ENCODE measurements around the gene RTN4. TPM values are rescaled to one million over a fixed set of nuclear protein-coding genes. Genes with fewer than 3 reads are reported as not detected.

Gene RTN4
- total RNA-seq, 1 experiment from 2014 or later: 200 TPM

DNA sequence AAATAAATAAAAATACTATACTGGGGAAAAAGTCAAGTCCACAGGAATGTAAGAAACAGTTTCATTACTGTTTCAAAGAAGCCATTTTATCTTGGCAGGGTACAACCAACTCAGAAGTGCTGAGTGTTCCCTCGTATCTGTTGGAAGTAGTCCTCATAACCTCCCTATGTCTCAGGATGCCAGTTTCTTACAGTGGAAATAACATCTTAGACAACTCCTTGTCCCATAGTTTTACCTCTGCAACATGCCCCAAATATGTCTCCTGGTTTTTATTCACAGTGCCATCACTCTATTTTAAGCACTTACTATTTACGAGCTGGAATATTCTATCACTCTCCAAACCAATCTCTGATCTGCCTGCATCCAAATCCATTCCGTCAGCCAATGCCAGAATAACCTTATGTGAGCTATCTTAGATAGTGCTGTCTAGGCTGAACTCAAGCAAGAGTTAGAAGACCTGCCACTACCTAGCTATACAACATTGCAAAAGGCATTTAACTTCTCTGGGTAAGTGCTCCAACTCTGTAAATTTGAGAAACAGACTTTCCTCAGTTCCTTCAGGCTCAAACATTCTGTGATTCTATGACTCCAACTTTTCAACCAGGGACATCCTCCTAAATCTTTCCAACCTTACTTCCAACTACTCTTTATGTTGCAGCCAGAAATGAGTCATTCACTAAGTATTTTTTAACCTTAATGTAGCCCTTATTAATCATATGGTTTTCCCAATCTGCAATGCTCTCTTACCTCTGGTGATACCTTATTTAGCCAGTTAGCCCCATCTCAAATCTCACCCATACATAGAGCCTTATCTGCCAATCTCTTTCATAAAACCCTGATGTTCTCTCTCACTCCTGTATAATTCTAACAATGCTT, 66.7 kb downstream of the RTN4 start:
- no peak overlapping the region for H4K91ac ChIP-seq (ENCODE audit: insufficient read length, low read depth, low read length)
- no peak overlapping the region for H2BK5ac ChIP-seq (ENCODE audit: insufficient read length, low read length)
- Mint-ChIP-seq H3K27ac (peak overlapping the region in 1 of 3 experiments; percentile 36; a peak in 2 of 7 replicates), H3K4me1 (peaks cover 13 to 17% of the 10 kb centered on the region in 2 experiments), H3K4me3 (no peak overlapping the region), H3K36me3 (ENCODE audit: insufficient read depth in 1 of 3, low read depth in 3 of 3) (peaks cover 21 to 45% (median 31%) of the 10 kb centered on the region in 3 experiments; a peak in 6 of 7 replicates), H3K27me3 (ENCODE audit: low read depth) (no peaks in the 10 kb centered on the region), H3K9me3 (no peaks in the 10 kb centered on the region)
- no peak overlapping the region for H2AFZ ChIP-seq (ENCODE audit: low read length)
- peaks cover 5% of the 10 kb centered on the region; the same call in 1 of the 2 replicates for H3K79me2 ChIP-seq (ENCODE audit: insufficient read depth, low read length)
- no peak for DNase-seq
- TF ChIP-seq, protein P1, sequence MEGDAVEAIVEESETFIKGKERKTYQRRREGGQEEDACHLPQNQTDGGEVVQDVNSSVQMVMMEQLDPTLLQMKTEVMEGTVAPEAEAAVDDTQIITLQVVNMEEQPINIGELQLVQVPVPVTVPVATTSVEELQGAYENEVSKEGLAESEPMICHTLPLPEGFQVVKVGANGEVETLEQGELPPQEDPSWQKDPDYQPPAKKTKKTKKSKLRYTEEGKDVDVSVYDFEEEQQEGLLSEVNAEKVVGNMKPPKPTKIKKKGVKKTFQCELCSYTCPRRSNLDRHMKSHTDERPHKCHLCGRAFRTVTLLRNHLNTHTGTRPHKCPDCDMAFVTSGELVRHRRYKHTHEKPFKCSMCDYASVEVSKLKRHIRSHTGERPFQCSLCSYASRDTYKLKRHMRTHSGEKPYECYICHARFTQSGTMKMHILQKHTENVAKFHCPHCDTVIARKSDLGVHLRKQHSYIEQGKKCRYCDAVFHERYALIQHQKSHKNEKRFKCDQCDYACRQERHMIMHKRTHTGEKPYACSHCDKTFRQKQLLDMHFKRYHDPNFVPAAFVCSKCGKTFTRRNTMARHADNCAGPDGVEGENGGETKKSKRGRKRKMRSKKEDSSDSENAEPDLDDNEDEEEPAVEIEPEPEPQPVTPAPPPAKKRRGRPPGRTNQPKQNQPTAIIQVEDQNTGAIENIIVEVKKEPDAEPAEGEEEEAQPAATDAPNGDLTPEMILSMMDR (conservative IDR thresholded peaks at IDR 0.05): no peak
- peaks cover 8% of the 10 kb centered on the region for H3K79me1 ChIP-seq (ENCODE audit: insufficient read depth, low read depth, low read length, poor library complexity, severe bottlenecking)
- H3K23me2 ChIP-seq (ENCODE audit: insufficient read length, low read depth, low read length, poor library complexity, severe bottlenecking): no peaks in the 10 kb centered on the region
- no peak overlapping the region for H2BK15ac ChIP-seq (ENCODE audit: low read depth, low read length)
- H3K56ac ChIP-seq (ENCODE audit: insufficient read length, low read depth, low read length): no peak overlapping the region
- no peak overlapping the region for H2BK120ac ChIP-seq (ENCODE audit: low read depth, low read length, poor library complexity, severe bottlenecking)
- no peaks in the 10 kb centered on the region for H3K9me3 ChIP-seq (ENCODE audit: control insufficient read depth, low read depth, low read length)
- no peak overlapping the region for H3K14ac ChIP-seq (ENCODE audit: insufficient read depth, low read length)
- H4K20me1 ChIP-seq (ENCODE audit: control insufficient read depth, insufficient read depth, insufficient read length): no peaks in the 10 kb centered on the region
- no peak overlapping the region for H3T11ph ChIP-seq (ENCODE audit: low read length)
- no peak overlapping the region for H3K23ac ChIP-seq (ENCODE audit: insufficient read length, low read depth, low read length)
- no peak overlapping the region for H3K4ac ChIP-seq (ENCODE audit: low read depth, low read length)
- no peak overlapping the region for H2AK5ac ChIP-seq (ENCODE audit: insufficient read length, low read length)
- H3K18ac ChIP-seq (ENCODE audit: insufficient read length, low read depth, low read length): no peak overlapping the region
- no peak overlapping the region for H2BK20ac ChIP-seq (ENCODE audit: low read depth, low read length, poor library complexity, severe bottlenecking)
- H3K9ac ChIP-seq (ENCODE audit: extremely low read depth, insufficient read length, low read length): no peak overlapping the region
- H3K4me2 ChIP-seq (ENCODE audit: insufficient read depth, insufficient read length, low read length): no peak overlapping the region
- H3K4me1 ChIP-seq (ENCODE audit: insufficient read depth, low read length): no peaks in the 10 kb centered on the region; the same call in 1 of the 2 replicates
- no peak overlapping the region for H4K5ac ChIP-seq (ENCODE audit: insufficient read length, low read depth, low read length)
- no CpG with 5 or more reads among the region's 3 CpGs for WGBS (ENCODE audit: extremely low coverage, insufficient read length, low lambda C conversion rate)
- H4K8ac ChIP-seq (replicated peaks; ENCODE audit: insufficient read length, low read depth, low read length): no peak overlapping the region
- no peak overlapping the region for H2BK12ac ChIP-seq (ENCODE audit: insufficient read length, low read depth, low read length)
- no peak overlapping the region for H3K27ac ChIP-seq (ENCODE audit: insufficient read length, low read depth, low read length)
- H3K27me3 ChIP-seq (ENCODE audit: insufficient read depth, low read length): no peaks in the 10 kb centered on the region

Data from H9 (cell line).